Activated B cell treated with CpG ODN at 0.5 μM for 24 hours (primary cell): ENCODE measurements around the gene SLC37A2. TPM values are rescaled to one million over a fixed set of nuclear protein-coding genes. Genes with fewer than 3 reads are reported as not detected.

Experiments
- ATAC-seq: fragments of 200-7000 bp; cut with Tn5 transposase; one replicate; pipeline ENCODE4 v1.10.0; 2021; ENCODE audit warnings: low read depth, mild to moderate bottlenecking, moderate library complexity
- CTCF ChIA-PET: fragments of 350-600 bp; sonication (Branson Sonifier 250); formaldehyde crosslinking; loops from one replicate; lab custom pipeline; 2021; ENCODE audit warnings: antibody characterized with exemption; lab: Charles Lee
- POLR2A ChIA-PET: fragments of 350-600 bp; sonication (Branson Sonifier 250); formaldehyde crosslinking; loops from one replicate; lab custom pipeline; 2021; ENCODE audit warnings: antibody characterized with exemption; lab: Charles Lee
- DNase-seq: peaks from one replicate; pipeline ENCODE4 v3.0.0; 2022
- H3K27ac Mint-ChIP-seq: one replicate; pipeline ENCODE4 v1.8.0; 2020; ENCODE audit warnings: mixed read lengths
- H3K27me3 Mint-ChIP-seq: one replicate; pipeline ENCODE4 v1.8.0; 2021; ENCODE audit warnings: mixed read lengths
- H3K36me3 Mint-ChIP-seq: one replicate; pipeline ENCODE4 v1.8.0; 2021; ENCODE audit warnings: low read depth, mixed read lengths
- H3K4me1 Mint-ChIP-seq: one replicate; pipeline ENCODE4 v1.8.0; 2021; ENCODE audit warnings: mixed read lengths
- H3K4me3 Mint-ChIP-seq: one replicate; pipeline ENCODE4 v1.8.0; 2020; ENCODE audit warnings: mild to moderate bottlenecking, mixed read lengths
- H3K9me3 Mint-ChIP-seq: one replicate; pipeline ENCODE4 v1.8.0; 2020; ENCODE audit warnings: mixed read lengths
- CTCF ChIP-seq: fragments of 200-600 bp; IDR thresholded peaks from one replicate; pipeline ENCODE4 v1.8.0; 2022; ENCODE audit warnings: antibody characterized with exemption, mild to moderate bottlenecking
- intact Hi-C: fragments of 100-400 bp; cut with micrococcal nuclease; formaldehyde crosslinking; loops from one replicate; pipeline ENCODE4 v1.15.1; 2024
- total RNA-seq: library from RNA; stranded (reverse); gene quantifications from 2 replicates; pipeline ENCODE4 v1.2.3, GENCODE V29; 2022

Gene SLC37A2
- total RNA-seq, 1 donor from 2014 or later: 27.5 TPM

GRCh38 chr11:125070699-125071254 is 7.7 kb downstream of the SLC37A2 start:
- peak overlapping the region; percentile 82 for H3K27ac Mint-ChIP-seq
- no peaks in the 10 kb centered on the region for H3K36me3 Mint-ChIP-seq

GRCh38 chr11:125071435-125071834 is 8.3 kb downstream of the SLC37A2 start:
- Mint-ChIP-seq H3K4me3 (peak overlapping the region; percentile 40), H3K36me3 (no peaks in the 10 kb centered on the region), H3K4me1 (peaks cover 69% of the 10 kb centered on the region), H3K9me3 (no peaks in the 10 kb centered on the region), H3K27ac (peak overlapping the region; percentile 82), H3K27me3 (no peaks in the 10 kb centered on the region)
- CTCF ChIA-PET: interaction anchor here (1.3 to 3.3 kb wide), 3 partner anchors 19 to 53 kb away, joined by 3 to 10 read pairs (median 9); no protein-coding TSS in a partner anchor
- intact Hi-C loops: loop anchor here (5.0 to 10.0 kb wide), 8 partner anchors 34 to 1141 kb away; partner anchors contain the start of genes FAM118B, HYLS1, MSANTD2 and RPUSD4
- no peak for TF ChIP-seq CTCF
- ATAC-seq: no peak
- DNase-seq: no peak
- POLR2A ChIA-PET: interaction anchor here (0.6 to 5.7 kb wide), 6 partner anchors 8 to 454 kb away, joined by 3 to 78 read pairs (median 6); partner anchors contain the start of genes CCDC15, SLC37A2 and TMEM218

More at GRCh38 chr11:125070699-125071254, 7.7 kb downstream of the SLC37A2 start:
- ATAC-seq (peak; percentile 69), DNase-seq (no peak)
- no peak for TF ChIP-seq CTCF
- ChIA-PET CTCF (interaction anchor here (0.7 to 3.3 kb wide), 3 partner anchors 20 to 71 kb away, joined by 3 to 10 read pairs (median 5); no protein-coding TSS in a partner anchor), POLR2A (interaction anchor here (0.6 to 5.7 kb wide), 6 partner anchors 7 to 499 kb away, joined by 3 to 78 read pairs (median 4); partner anchors contain the start of genes EI24, SLC37A2 and TMEM218)
- no peaks in the 10 kb centered on the region for H3K9me3 Mint-ChIP-seq
- H3K4me3 Mint-ChIP-seq: peak overlapping the region; percentile 40
- peaks cover 71% of the 10 kb centered on the region for H3K4me1 Mint-ChIP-seq
- H3K27me3 Mint-ChIP-seq: peaks cover 2% of the 10 kb centered on the region
- intact Hi-C loops: loop anchor here (5.0 to 10.0 kb wide), 8 partner anchors 33 to 1142 kb away; partner anchors contain the start of genes FAM118B, HYLS1, MSANTD2 and RPUSD4

GRCh38 chr11:125071846-125072217 is 8.7 kb downstream of the SLC37A2 start:
- DNase-seq (no peak), ATAC-seq (no peak)
- no peaks in the 10 kb centered on the region for H3K9me3 Mint-ChIP-seq
- ChIA-PET CTCF (interaction anchor here (1.1 to 3.3 kb wide), 4 partner anchors 9 to 52 kb away, joined by 3 to 10 read pairs (median 6); partner anchors contain the start of gene SLC37A2), POLR2A (interaction anchor here (0.6 to 5.7 kb wide), 5 partner anchors 8 to 454 kb away, joined by 3 to 78 read pairs (median 6); partner anchors contain the start of genes CCDC15, SLC37A2 and TMEM218)
- intact Hi-C loops: loop anchor here (1.0 to 10.0 kb wide), 12 partner anchors 9 to 1140 kb away; partner anchors contain the start of genes CCDC15, FAM118B, HYLS1 and MSANTD2
- no peak for TF ChIP-seq CTCF
- H3K27me3 Mint-ChIP-seq: no peaks in the 10 kb centered on the region
- H3K36me3 Mint-ChIP-seq: no peaks in the 10 kb centered on the region
- H3K27ac Mint-ChIP-seq: peak overlapping the region; percentile 91
- H3K4me1 Mint-ChIP-seq: peaks cover 69% of the 10 kb centered on the region
- peak overlapping the region; percentile 30 for H3K4me3 Mint-ChIP-seq

GRCh38 chr11:125072218-125072960 is 9.3 kb downstream of the SLC37A2 start:
- no peaks in the 10 kb centered on the region for H3K36me3 Mint-ChIP-seq
- ATAC-seq (peak; percentile 83), DNase-seq (peak; percentile 62)
- H3K4me1 Mint-ChIP-seq: peaks cover 69% of the 10 kb centered on the region
- CTCF ChIA-PET: interaction anchor here (1.1 to 3.3 kb wide), 4 partner anchors 9 to 52 kb away, joined by 3 to 10 read pairs (median 6); partner anchors contain the start of gene SLC37A2
- peak overlapping the region; percentile 91 for H3K27ac Mint-ChIP-seq
- H3K27me3 Mint-ChIP-seq: no peaks in the 10 kb centered on the region
- H3K9me3 Mint-ChIP-seq: no peaks in the 10 kb centered on the region
- intact Hi-C loops: loop anchor here (1.0 to 10.0 kb wide), 12 partner anchors 9 to 1140 kb away; partner anchors contain the start of genes CCDC15, FAM118B, HYLS1 and MSANTD2
- peak overlapping the region; percentile 59 for H3K4me3 Mint-ChIP-seq
- TF ChIP-seq CTCF: no peak
- POLR2A ChIA-PET: interaction anchor here (1.0 to 5.7 kb wide), 4 partner anchors 8 to 442 kb away, joined by 4 to 78 read pairs (median 30); partner anchors contain the start of genes CCDC15, SLC37A2 and TMEM218
